ENCODE data around the gene PRSS23.
A peak's percentile ranks its signal among the peaks of the same experiment; 100 is the strongest.
"Not testable (repeated sequence)": the region's sequence is repeated elsewhere in the genome, so short reads cannot be mapped to it uniquely, and the experiment has no call there.

PRSS23 gene

GRCh38 chr11:86800076-86800959 lies at the start of gene PRSS23:
Gene PRSS23, plus strand, starts transcription at chr11:86800542. Its CDS starts 7,102 bp downstream, at chr11:86807644.
- DNase-seq (ENCODE audit: low spot score): peak; percentile 86

GRCh38 chr11:86753459-86753858 lies 46.9 kb upstream of the PRSS23 start:
- DNase-seq (ENCODE audit: low spot score): no peak

GRCh38 chr11:86755146-86755545 lies 45.2 kb upstream of the PRSS23 start:
- no peak for DNase-seq (ENCODE audit: low spot score)

GRCh38 chr11:86758171-86758570 lies 42.2 kb upstream of the PRSS23 start:
- DNase-seq (ENCODE audit: low spot score): no peak

GRCh38 chr11:86760577-86760976 lies 39.8 kb upstream of the PRSS23 start:
- DNase-seq (ENCODE audit: low spot score): no peak

GRCh38 chr11:86761978-86762377 lies 38.4 kb upstream of the PRSS23 start:
- DNase-seq (ENCODE audit: low spot score): no peak

- DNase-seq (ENCODE audit: low spot score): no peak
These were observed 35.1 kb upstream of the PRSS23 start for GRCh38 chr11:86765203-86765602.

- DNase-seq (ENCODE audit: low spot score): no peak
These were observed 34.5 kb upstream of the PRSS23 start for GRCh38 chr11:86765878-86766277.

GRCh38 chr11:86769219-86769618 lies 31.1 kb upstream of the PRSS23 start:
- no peak for DNase-seq (ENCODE audit: low spot score)

- DNase-seq (ENCODE audit: low spot score): not testable (repeated sequence)
These were observed 29.8 kb upstream of the PRSS23 start for GRCh38 chr11:86770473-86771027.

- DNase-seq (ENCODE audit: low spot score): no peak
These were observed 27.3 kb upstream of the PRSS23 start for GRCh38 chr11:86772999-86773398.

GRCh38 chr11:86773513-86774252 lies 26.7 kb upstream of the PRSS23 start:
- no peak for DNase-seq (ENCODE audit: low spot score)

GRCh38 chr11:86774417-86774816 lies 25.9 kb upstream of the PRSS23 start:
- no peak for DNase-seq (ENCODE audit: low spot score)

GRCh38 chr11:86775361-86775760 lies 25.0 kb upstream of the PRSS23 start:
- DNase-seq (ENCODE audit: low spot score): no peak

GRCh38 chr11:86781546-86781945 lies 18.8 kb upstream of the PRSS23 start:
- peak; percentile 39 for DNase-seq (ENCODE audit: low spot score)

- DNase-seq (ENCODE audit: low spot score): no peak
These were observed 17.6 kb upstream of the PRSS23 start for GRCh38 chr11:86782742-86783141.

- no peak for DNase-seq (ENCODE audit: low spot score)
These were observed 16.7 kb upstream of the PRSS23 start for GRCh38 chr11:86783661-86784060.

- no peak for DNase-seq (ENCODE audit: low spot score)
These were observed 16.1 kb upstream of the PRSS23 start for GRCh38 chr11:86784241-86784681.

- no peak for DNase-seq (ENCODE audit: low spot score)
These were observed 14.8 kb upstream of the PRSS23 start for GRCh38 chr11:86785576-86785975.

- DNase-seq (ENCODE audit: low spot score): no peak
These were observed 13.3 kb upstream of the PRSS23 start for GRCh38 chr11:86787018-86787536.

GRCh38 chr11:86787656-86788055 lies 12.7 kb upstream of the PRSS23 start:
- no peak for DNase-seq (ENCODE audit: low spot score)

GRCh38 chr11:86790195-86790725 lies 10.1 kb upstream of the PRSS23 start:
- no peak for DNase-seq (ENCODE audit: low spot score)
